ENCODE results near the gene FAM222B.
A peak's percentile ranks its signal among the peaks of the same experiment; 100 is the strongest.
"Not testable (repeated sequence)": the region's sequence is repeated elsewhere in the genome, so short reads cannot be mapped to it uniquely, and the experiment has no call there.

The FAM222B gene

GRCh38 chr17:28744972-28745785, 97.4 kb downstream of the FAM222B start:
- DNase-seq = peak; percentile 27 to 34

- DNase-seq = peak; percentile 65 to 78
Measured at GRCh38 chr17:28744104-28744971, 98.3 kb downstream of the FAM222B start.

GRCh38 chr17:28743243-28744103, 99.1 kb downstream of the FAM222B start, which contains the start of gene TRAF4:
TSS of gene TRAF4 (plus strand) at chr17:28744011. CDS start at chr17:28744113, 102 bp downstream.
- DNase-seq = peak; percentile 76 to 84

- no peak for DNase-seq
Measured at GRCh38 chr17:28741358-28742349, 100.9 kb downstream of the FAM222B start.

GRCh38 chr17:28740406-28741357, 101.9 kb downstream of the FAM222B start:
- DNase-seq = no peak

GRCh38 chr17:28738680-28739384, 103.8 kb downstream of the FAM222B start:
- peak; percentile 56 to 88 for DNase-seq

GRCh38 chr17:28737770-28738679, 104.6 kb downstream of the FAM222B start:
- DNase-seq = no peak

GRCh38 chr17:28737316-28737715, 105.3 kb downstream of the FAM222B start:
- DNase-seq = no peak

- not testable (repeated sequence) for DNase-seq
Measured at GRCh38 chr17:28735913-28736769, 106.4 kb downstream of the FAM222B start.

GRCh38 chr17:28735242-28735722, 107.3 kb downstream of the FAM222B start:
- no peak for DNase-seq

- DNase-seq = no peak
Measured at GRCh38 chr17:28734712-28735241, 107.8 kb downstream of the FAM222B start.

GRCh38 chr17:28733346-28733745, 109.2 kb downstream of the FAM222B start:
- no peak for DNase-seq

- no peak for DNase-seq
Measured at GRCh38 chr17:28729950-28730330, 112.7 kb downstream of the FAM222B start.

- DNase-seq = peak; percentile 96 to 97
Measured at GRCh38 chr17:28728364-28729200, 114.0 kb downstream of the FAM222B start, which contains the start of gene NEK8. TSS of gene NEK8 (plus strand) at chr17:28728788. CDS start at chr17:28728814, 26 bp downstream.

- peak; percentile 88 for DNase-seq
Measured at GRCh38 chr17:28726627-28727491, 115.7 kb downstream of the FAM222B start.

Measured in stimulated activated CD4-positive, alpha-beta T cell treated with anti-CD3 and anti-CD28 coated beads, Interleukin-4, amount 100 ng/mL, for 4 hours (primary cell).